CD4-positive, alpha-beta T cell (primary cell): ENCODE measurements around the gene PLCB1. TPM values are rescaled to one million over a fixed set of nuclear protein-coding genes. Genes with fewer than 3 reads are reported as not detected.
"Not testable (repeated sequence)": the region's sequence is repeated elsewhere in the genome, so short reads cannot be mapped to it uniquely, and the experiment has no call there.

Source experiments
- ATAC-seq: fragments of 200-7000 bp; cut with Tn5 transposase; one replicate; pipeline ENCODE4 v1.10.0; 2022; ENCODE audit warnings: mild to moderate bottlenecking; ENCODE audit not compliant: poor library complexity
- CTCF ChIA-PET: fragments of 350-600 bp; sonication (Branson Sonifier 250); formaldehyde crosslinking; loops from one replicate; lab custom pipeline; 2021; ENCODE audit warnings: antibody characterized with exemption, inconsistent platforms; lab: Charles Lee
- POLR2A ChIA-PET: fragments of 350-600 bp; sonication (Branson Sonifier 250); formaldehyde crosslinking; loops from one replicate; lab custom pipeline; 2021; ENCODE audit warnings: antibody characterized with exemption, inconsistent platforms; lab: Charles Lee
- DNase-seq, 14 experiments: peaks; one replicate each; pipeline ENCODE4 v3.0.0-alpha.2; 2013 to 2020; ENCODE audit warnings: mixed read lengths in 2 of 14
- H3K27ac ChIP-seq, 2 donors: one replicate each; pipeline versions ENCODE4 v1.5.1 to v1.7.0; 2013; ENCODE audit warnings: low read length in 2 of 2, low read depth in 1 of 2, mild to moderate bottlenecking in 1 of 2
- H3K27me3 ChIP-seq, 2 experiments: 1 replicate in 1 of 2; 2 replicates in 1 of 2; pipeline versions ENCODE4 v1.6.1 to v1.7.0; 2013; ENCODE audit warnings: low read length in 2 of 2, control low read depth in 1 of 2, mild to moderate bottlenecking in 1 of 2, moderate library complexity in 1 of 2; ENCODE audit not compliant: insufficient read depth in 2 of 2, control insufficient read depth in 1 of 2
- H3K36me3 ChIP-seq: one replicate; pipeline ENCODE4 v1.6.1; 2013; ENCODE audit warnings: low read length, control low read depth; ENCODE audit not compliant: insufficient read depth
- H3K4me1 ChIP-seq: one replicate; pipeline ENCODE4 v1.6.1; 2013; ENCODE audit warnings: low read length, control low read depth; ENCODE audit not compliant: insufficient read depth
- H3K4me3 ChIP-seq: one replicate; pipeline ENCODE4 v1.5.1; 2013; ENCODE audit warnings: mild to moderate bottlenecking, low read length, moderate library complexity
- H3K9me3 ChIP-seq, 2 experiments: 1 replicate in 1 of 2; 2 replicates in 1 of 2; pipeline versions ENCODE4 v1.6.1 to v1.7.0; 2013; ENCODE audit warnings: low read length in 2 of 2, mild to moderate bottlenecking in 2 of 2, control low read depth in 1 of 2, moderate library complexity in 1 of 2; ENCODE audit not compliant: control insufficient read depth in 1 of 2, insufficient read depth in 1 of 2
- H3K27ac Mint-ChIP-seq: one replicate; pipeline ENCODE4 v1.8.0; 2020; ENCODE audit warnings: mixed read lengths
- H3K27me3 Mint-ChIP-seq: one replicate; pipeline ENCODE4 v1.8.0; 2021; ENCODE audit warnings: mixed read lengths
- H3K36me3 Mint-ChIP-seq: one replicate; pipeline ENCODE4 v1.8.0; 2021; ENCODE audit warnings: low read depth, mixed read lengths
- H3K4me1 Mint-ChIP-seq: one replicate; pipeline ENCODE4 v1.8.0; 2021; ENCODE audit warnings: low read depth, mixed read lengths
- H3K4me3 Mint-ChIP-seq: one replicate; pipeline ENCODE4 v1.8.0; 2020; ENCODE audit warnings: mild to moderate bottlenecking, mixed read lengths
- H3K9me3 Mint-ChIP-seq: one replicate; pipeline ENCODE4 v1.8.0; 2020; ENCODE audit warnings: mixed read lengths
- CTCF ChIP-seq: fragments of 200-600 bp; IDR thresholded peaks from one replicate; pipeline ENCODE4 v1.8.0; 2022; ENCODE audit warnings: antibody characterized with exemption, mild to moderate bottlenecking
- intact Hi-C, 2 experiments: fragments of 100-400 bp; cut with DNase I in 1 of 2; cut with micrococcal nuclease in 1 of 2; formaldehyde crosslinking; loops; one replicate each; pipeline versions ENCODE4 v1.15.1 to v1.9.0; 2023 to 2025; cut with DNase I, micrococcal nuclease
- total RNA-seq, 174 experiments: library from RNA in 2 of 174; stranded (reverse) in 2 of 174; gene quantifications; one replicate each; pipeline ENCODE4 v1.2.3 and lab custom pipeline; 2021 to 2026

PLCB1 gene
- total RNA-seq, 2 experiments from 2014 or later = 3.8 to 5.6 TPM

- no peak overlapping the region for H3K27ac ChIP-seq
- Mint-ChIP-seq H3K27ac (no peak overlapping the region), H3K4me3 (no peak overlapping the region), H3K36me3 (no peaks in the 10 kb centered on the region), H3K27me3 (no peaks in the 10 kb centered on the region), H3K9me3 (no peaks in the 10 kb centered on the region), H3K4me1 (no peaks in the 10 kb centered on the region)
- no peaks in the 10 kb centered on the region for H3K36me3 ChIP-seq
- H3K4me3 ChIP-seq = no peak overlapping the region
- no peaks in the 10 kb centered on the region for H3K9me3 ChIP-seq
- no peak for ATAC-seq
- intact Hi-C loops = no loop called here
- ChIA-PET POLR2A (no interaction called here), CTCF (no interaction called here)
- TF ChIP-seq CTCF = no peak
- H3K27me3 ChIP-seq = no peaks in the 10 kb centered on the region
- no peak for DNase-seq
- H3K4me1 ChIP-seq = no peaks in the 10 kb centered on the region
Observed at GRCh38 chr20:8376940-8377339, 244.9 kb downstream of the PLCB1 start.

- H3K36me3 Mint-ChIP-seq, ATAC-seq, H3K4me3 Mint-ChIP-seq, POLR2A ChIA-PET, H3K9me3 Mint-ChIP-seq, CTCF ChIA-PET, H3K27me3 Mint-ChIP-seq, H3K9me3 ChIP-seq, H3K36me3 ChIP-seq, H3K4me1 ChIP-seq, H3K27ac ChIP-seq, intact Hi-C loops, DNase-seq, H3K27me3 ChIP-seq, H3K4me3 ChIP-seq, H3K4me1 Mint-ChIP-seq, H3K27ac Mint-ChIP-seq: not testable (repeated sequence)
Observed at GRCh38 chr20:8379125-8379524, 247.1 kb downstream of the PLCB1 start.

- DNase-seq (no peak), ATAC-seq (no peak)
- ChIA-PET CTCF (no interaction called here), POLR2A (no interaction called here)
- no peaks in the 10 kb centered on the region for H3K27me3 Mint-ChIP-seq
- Histone ChIP-seq H3K27me3 (no peaks in the 10 kb centered on the region), H3K9me3 (no peaks in the 10 kb centered on the region), H3K4me1 (no peaks in the 10 kb centered on the region), H3K27ac (no peak overlapping the region), H3K36me3 (no peaks in the 10 kb centered on the region), H3K4me3 (no peak overlapping the region)
- H3K9me3 Mint-ChIP-seq = no peaks in the 10 kb centered on the region
- no peak overlapping the region for H3K27ac Mint-ChIP-seq
- peaks cover 4% of the 10 kb centered on the region for H3K4me1 Mint-ChIP-seq
- H3K4me3 Mint-ChIP-seq = no peak overlapping the region
- TF ChIP-seq CTCF = no peak
- intact Hi-C loops = loop anchor here in 1 of 2 experiments (10.0 kb wide), 1 partner anchor 450 kb away; no protein-coding TSS in a partner anchor
- no peaks in the 10 kb centered on the region for H3K36me3 Mint-ChIP-seq
Observed at GRCh38 chr20:8385247-8385646, 253.2 kb downstream of the PLCB1 start.

GRCh38 chr20:8386991-8387390 is 254.9 kb downstream of the PLCB1 start:
- no peaks in the 10 kb centered on the region for H3K9me3 ChIP-seq
- Mint-ChIP-seq H3K4me1 (peaks cover 4% of the 10 kb centered on the region), H3K27ac (no peak overlapping the region), H3K4me3 (no peak overlapping the region), H3K27me3 (no peaks in the 10 kb centered on the region), H3K9me3 (no peaks in the 10 kb centered on the region), H3K36me3 (no peaks in the 10 kb centered on the region)
- ChIA-PET POLR2A (interaction anchor here (1.6 kb wide), 1 partner anchor 343 kb away, joined by 5 read pairs; no protein-coding TSS in a partner anchor), CTCF (interaction anchor here (1.3 kb wide), 1 partner anchor 343 kb away, joined by 4 read pairs; no protein-coding TSS in a partner anchor)
- TF ChIP-seq CTCF = no peak
- no peaks in the 10 kb centered on the region for H3K27me3 ChIP-seq
- intact Hi-C loops = loop anchor here in 1 of 2 experiments (10.0 kb wide), 1 partner anchor 452 kb away; no protein-coding TSS in a partner anchor
- no peak for DNase-seq
- no peaks in the 10 kb centered on the region for H3K36me3 ChIP-seq
- H3K27ac ChIP-seq = no peak overlapping the region
- ATAC-seq = no peak
- H3K4me1 ChIP-seq = no peaks in the 10 kb centered on the region
- no peak overlapping the region for H3K4me3 ChIP-seq
